Immature natural killer cell (primary cell): ENCODE measurements around the gene NCAPD2. TPM values are rescaled to one million over a fixed set of nuclear protein-coding genes. Genes with fewer than 3 reads are reported as not detected.
"Not testable (repeated sequence)": the region's sequence is repeated elsewhere in the genome, so short reads cannot be mapped to it uniquely, and the experiment has no call there.

Source experiments
- DNase-seq, 3 donors: peaks; one replicate each; pipeline ENCODE4 v3.0.0; 2022; ENCODE audit warnings: mixed read lengths in 1 of 3
- H3K27ac Mint-ChIP-seq, 6 donors: one replicate each; pipeline ENCODE4 v1.8.0; 2020; ENCODE audit warnings: mixed read lengths in 6 of 6, mild to moderate bottlenecking in 5 of 6, inconsistent platforms in 4 of 6, moderate library complexity in 3 of 6
- H3K27me3 Mint-ChIP-seq, 3 donors: one replicate each; pipeline ENCODE4 v1.8.0; 2020 to 2021; ENCODE audit warnings: low read depth in 3 of 3, mild to moderate bottlenecking in 3 of 3, mixed read lengths in 3 of 3, moderate library complexity in 3 of 3, inconsistent platforms in 1 of 3
- H3K36me3 Mint-ChIP-seq, 3 donors: one replicate each; pipeline ENCODE4 v1.8.0; 2020; ENCODE audit warnings: mixed read lengths in 3 of 3, inconsistent platforms in 2 of 3, mild to moderate bottlenecking in 2 of 3
- H3K4me1 Mint-ChIP-seq, 2 donors: one replicate each; pipeline ENCODE4 v1.8.0; 2020; ENCODE audit warnings: inconsistent platforms in 2 of 2, mild to moderate bottlenecking in 2 of 2, mixed read lengths in 2 of 2, moderate library complexity in 1 of 2
- H3K4me3 Mint-ChIP-seq, 5 donors: one replicate each; pipeline ENCODE4 v1.8.0; 2020; ENCODE audit warnings: mild to moderate bottlenecking in 5 of 5, mixed read lengths in 5 of 5, inconsistent platforms in 3 of 5, moderate library complexity in 3 of 5
- H3K9me3 Mint-ChIP-seq, 6 donors: one replicate each; pipeline ENCODE4 v1.8.0; 2020; ENCODE audit warnings: mild to moderate bottlenecking in 6 of 6, mixed read lengths in 6 of 6, inconsistent platforms in 4 of 6, moderate library complexity in 3 of 6
- polyA plus RNA-seq, 3 donors: library from polyadenylated mRNA; unstranded; fragments of 300-500 nt; fragmentation: Illumina TruSeq; gene quantifications; one replicate each; pipeline ENCODE4 v1.2.3, GENCODE V29; 2021

The NCAPD2 gene
- polyA plus RNA-seq, 3 donors from 2014 or later: 23.3 to 50.5 (median 24.0) TPM

DNA sequence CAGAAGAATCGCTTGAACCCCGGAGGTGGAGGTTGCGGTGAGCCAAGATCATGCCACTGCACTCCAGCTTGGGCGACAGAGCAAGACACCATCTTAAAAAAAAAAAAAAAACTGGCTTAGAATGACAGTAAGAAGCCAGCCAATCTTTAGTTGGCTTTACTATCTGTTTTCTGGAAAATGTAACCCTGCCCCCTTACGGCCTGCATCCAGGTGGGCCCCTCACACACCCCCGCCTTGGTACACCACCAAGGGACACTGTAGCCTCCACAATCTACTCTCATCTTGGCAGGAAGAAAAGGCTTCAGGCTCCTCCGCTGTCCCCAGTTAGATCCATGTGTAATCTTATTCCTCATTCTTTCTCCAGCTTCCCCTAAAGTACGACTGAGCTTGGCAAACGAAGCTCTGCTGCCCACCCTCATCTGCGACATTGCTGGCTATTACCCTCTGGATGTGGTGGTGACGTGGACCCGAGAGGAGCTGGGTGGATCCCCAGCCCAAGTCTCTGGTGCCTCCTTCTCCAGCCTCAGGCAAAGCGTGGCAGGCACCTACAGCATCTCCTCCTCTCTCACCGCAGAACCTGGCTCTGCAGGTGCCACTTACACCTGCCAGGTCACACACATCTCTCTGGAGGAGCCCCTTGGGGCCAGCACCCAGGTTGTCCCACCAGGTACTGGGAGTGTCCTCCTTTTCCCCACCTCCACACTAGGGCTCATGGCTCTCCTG is 35.5 kb upstream of the NCAPD2 start:
- Mint-ChIP-seq H3K36me3 (peaks cover 37 to 60% (median 43%) of the 10 kb centered on the region in 3 donors), H3K4me3 (no peak overlapping the region), H3K9me3 (no peaks in the 10 kb centered on the region), H3K4me1 (peaks cover 49 to 53% of the 10 kb centered on the region in 2 donors), H3K27me3 (peaks cover 6 to 11% (median 6%) of the 10 kb centered on the region in 3 donors), H3K27ac (peak overlapping the region; percentile 69 to 96 (median 86))
- DNase-seq: no peak

DNA sequence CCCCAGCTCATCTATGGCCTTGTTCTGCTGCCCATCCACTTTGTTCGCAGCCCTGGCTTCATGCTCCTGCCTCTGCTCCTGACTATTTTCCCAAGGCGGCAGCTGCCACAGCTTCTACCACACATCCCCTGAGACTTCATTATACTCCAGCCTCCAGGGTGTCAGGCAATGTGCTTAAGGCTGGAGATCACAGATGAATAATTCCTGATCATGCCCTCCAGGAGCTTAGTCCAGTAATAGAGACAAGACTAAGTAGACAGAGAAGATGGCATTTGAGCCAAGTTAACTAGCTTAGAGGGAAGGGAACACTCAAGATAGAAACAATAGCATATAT is 34.9 kb upstream of the NCAPD2 start:
- Mint-ChIP-seq H3K27ac (peak overlapping the region; percentile 69 to 96 (median 86)), H3K27me3 (peaks cover 6 to 11% (median 6%) of the 10 kb centered on the region in 3 donors), H3K9me3 (no peaks in the 10 kb centered on the region), H3K4me3 (peak overlapping the region in 1 of 5 donors; percentile 1), H3K36me3 (peaks cover 40 to 61% (median 46%) of the 10 kb centered on the region in 3 donors), H3K4me1 (peaks cover 53 to 55% of the 10 kb centered on the region in 2 donors)
- no peak for DNase-seq

DNA sequence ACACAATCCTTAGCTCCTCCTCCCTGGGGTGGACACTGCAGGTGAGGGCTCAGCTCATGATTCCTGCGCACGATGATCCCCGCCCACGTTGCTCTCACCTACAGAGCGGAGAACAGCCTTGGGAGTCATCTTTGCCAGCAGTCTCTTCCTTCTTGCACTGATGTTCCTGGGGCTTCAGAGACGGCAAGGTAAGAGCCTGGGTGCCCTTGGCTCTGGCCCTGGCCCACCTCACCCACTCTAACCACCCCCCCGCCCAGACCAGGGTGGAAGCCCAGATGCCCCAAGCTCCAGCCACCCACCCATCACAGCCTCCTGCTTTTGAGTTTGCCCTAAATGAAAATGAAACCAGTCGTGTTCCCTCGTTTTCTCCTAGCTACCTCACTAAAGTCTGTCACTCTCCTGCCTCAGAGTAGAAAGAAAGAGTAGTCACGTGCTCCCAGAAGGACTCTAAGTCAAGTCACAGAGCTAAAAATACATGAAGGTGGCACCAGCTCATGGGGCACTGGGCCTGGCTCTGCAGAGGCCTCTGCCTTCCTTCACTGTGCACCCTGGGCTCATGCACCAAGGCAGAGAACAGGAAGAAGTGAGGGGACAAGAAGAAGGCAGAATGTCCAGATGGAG is 33.0 kb upstream of the NCAPD2 start:
- Mint-ChIP-seq H3K36me3 (peaks cover 38 to 71% (median 50%) of the 10 kb centered on the region in 3 donors), H3K27ac (peak overlapping the region; percentile 97 to 100 (median 99)), H3K4me1 (peaks cover 58 to 66% of the 10 kb centered on the region in 2 donors), H3K4me3 (peak overlapping the region; percentile 71 to 87 (median 80)), H3K9me3 (no peaks in the 10 kb centered on the region), H3K27me3 (peaks cover 6 to 13% (median 8%) of the 10 kb centered on the region in 3 donors)
- peak; percentile 46 to 58 (median 57) for DNase-seq

DNA sequence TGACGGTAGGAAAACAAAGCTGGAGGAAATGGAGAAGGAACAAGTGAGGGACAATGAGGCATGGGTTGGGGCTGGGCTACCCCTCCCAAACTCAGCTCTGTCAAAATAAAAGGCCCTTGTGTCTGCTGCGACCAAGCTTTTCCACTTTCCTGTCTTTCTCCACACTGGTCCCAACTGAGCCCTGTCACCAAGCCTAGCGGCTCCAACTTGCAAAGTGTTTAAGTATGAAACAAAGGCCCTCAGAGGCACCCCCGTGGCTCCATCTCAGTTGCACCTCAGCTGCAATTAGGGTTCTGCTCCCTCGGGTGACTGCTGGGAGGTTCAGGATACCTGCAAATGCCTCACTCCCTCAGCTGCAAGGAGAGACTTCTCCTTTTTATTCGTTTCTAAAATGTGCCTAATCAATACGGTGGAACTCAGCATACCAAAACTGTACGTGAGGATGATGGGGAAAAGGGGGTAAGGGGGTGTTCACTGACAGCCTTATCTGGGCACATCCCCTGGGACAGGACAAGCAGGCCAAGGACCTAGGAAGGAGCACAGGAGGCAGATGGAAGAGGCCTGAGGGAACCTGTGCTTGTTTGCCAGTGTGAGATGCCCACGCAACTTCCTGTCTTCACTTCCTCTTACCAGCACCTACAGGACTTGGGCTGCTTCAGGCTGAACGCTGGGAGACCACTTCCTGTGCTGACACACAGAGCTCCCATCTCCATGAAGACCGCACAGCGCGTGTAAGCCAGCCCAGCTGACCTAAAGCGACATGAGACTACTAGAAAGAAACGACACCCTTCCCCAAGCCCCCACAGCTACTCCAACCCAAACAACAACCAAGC is 32.3 kb upstream of the NCAPD2 start:
- peaks cover 35 to 68% (median 52%) of the 10 kb centered on the region in 3 donors for H3K36me3 Mint-ChIP-seq

DNA sequence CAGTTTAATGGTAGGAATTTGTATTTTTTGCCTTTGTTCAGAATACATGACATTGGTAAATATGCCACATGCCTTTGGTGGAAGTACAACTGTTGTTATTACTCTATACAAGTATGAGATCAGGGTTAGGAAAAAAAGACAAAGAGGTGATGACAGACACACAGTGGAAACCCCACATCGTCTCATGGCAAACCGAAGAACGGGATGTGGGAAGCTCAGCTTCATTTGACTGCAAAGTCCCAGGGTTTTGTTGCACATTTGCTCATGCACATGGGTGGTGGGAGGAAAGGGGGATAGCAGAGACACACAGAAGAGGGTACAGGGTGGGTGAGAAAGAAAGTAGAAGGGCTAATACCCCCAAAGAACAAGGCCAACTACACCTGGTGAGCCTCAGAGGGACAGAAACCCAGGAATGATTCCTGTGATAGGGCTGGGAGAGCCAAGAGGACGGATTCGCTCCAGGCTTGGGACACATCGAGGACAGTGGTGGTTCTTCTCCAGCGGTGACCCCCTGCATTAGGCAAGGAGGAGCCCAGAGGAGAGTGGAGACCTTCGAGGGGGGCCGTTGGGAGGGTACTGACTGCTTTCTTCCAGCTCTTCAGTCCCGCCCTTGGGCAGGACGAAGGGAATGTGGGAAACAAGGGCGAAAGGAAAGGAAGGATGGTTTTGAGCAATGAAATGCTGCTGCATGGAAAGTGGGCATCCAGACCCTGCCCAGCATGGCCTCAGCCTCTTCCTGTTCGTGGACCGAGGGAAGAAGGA is 31.5 kb upstream of the NCAPD2 start:
- Mint-ChIP-seq H3K9me3 (no peaks in the 10 kb centered on the region), H3K27me3 (peaks cover 6 to 13% (median 8%) of the 10 kb centered on the region in 3 donors), H3K4me3 (peak overlapping the region; percentile 71 to 87 (median 80)), H3K36me3 (peaks cover 38 to 62% (median 52%) of the 10 kb centered on the region in 3 donors), H3K4me1 (peaks cover 60 to 81% of the 10 kb centered on the region in 2 donors), H3K27ac (peak overlapping the region; percentile 97 to 100 (median 99))
- DNase-seq: no peak

More for the DNA sequence above, 32.3 kb upstream of the NCAPD2 start:
- Mint-ChIP-seq H3K9me3 (no peaks in the 10 kb centered on the region), H3K27ac (peak overlapping the region; percentile 97 to 100 (median 99)), H3K4me3 (peak overlapping the region; percentile 71 to 87 (median 80)), H3K4me1 (peaks cover 56 to 73% of the 10 kb centered on the region in 2 donors), H3K27me3 (peaks cover 6 to 13% (median 8%) of the 10 kb centered on the region in 3 donors)
- DNase-seq: peak; percentile 87 to 89 (median 87)

DNA sequence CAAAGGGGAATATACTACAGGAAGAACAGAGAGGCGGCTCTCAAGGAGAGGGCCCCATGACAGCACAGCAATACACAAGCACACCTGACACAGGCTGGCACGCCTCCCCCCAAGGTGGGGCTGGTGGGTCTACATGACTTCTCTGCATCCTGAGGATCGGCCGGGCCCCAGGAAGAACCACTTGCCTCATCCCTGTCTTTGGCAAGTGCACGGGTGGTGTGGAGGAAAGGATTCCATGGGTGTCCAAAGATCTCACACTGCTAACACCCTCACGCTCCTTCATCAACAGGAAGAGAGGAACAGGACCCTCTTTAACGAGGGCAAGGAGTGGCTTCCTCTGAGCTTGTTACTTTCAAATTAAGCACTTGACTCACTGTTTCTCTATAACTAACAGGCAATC is 30.7 kb upstream of the NCAPD2 start:
- Mint-ChIP-seq H3K4me1 (peaks cover 64 to 88% of the 10 kb centered on the region in 2 donors), H3K36me3 (peaks cover 37 to 58% (median 52%) of the 10 kb centered on the region in 3 donors), H3K9me3 (no peaks in the 10 kb centered on the region), H3K4me3 (peak overlapping the region; percentile 68 to 87 (median 80)), H3K27me3 (peaks cover 6 to 13% (median 8%) of the 10 kb centered on the region in 3 donors), H3K27ac (peak overlapping the region; percentile 97 to 100 (median 99))
- peak in 1 of 3 donors; percentile 24 for DNase-seq

DNA sequence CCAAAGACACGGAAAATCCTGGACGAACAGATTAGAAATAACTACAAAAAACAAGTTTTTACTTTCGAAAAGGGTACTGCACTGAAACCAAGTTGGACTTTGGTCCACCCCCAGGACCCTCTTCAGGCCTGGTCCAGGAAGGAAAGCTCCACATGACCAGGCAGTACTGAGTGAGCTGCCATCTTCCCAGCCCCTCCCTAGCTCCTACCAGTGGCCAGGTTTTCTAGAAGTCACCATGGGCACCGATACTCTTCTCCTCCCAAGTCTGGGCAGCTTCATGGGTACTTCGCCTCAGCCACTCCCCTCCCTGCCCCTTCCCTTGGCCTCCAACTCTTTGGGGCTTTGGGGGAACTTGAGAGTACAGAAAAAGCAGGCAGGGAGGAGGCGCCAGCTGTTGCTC is 30.0 kb upstream of the NCAPD2 start:
- peak overlapping the region; percentile 68 to 87 (median 80) for H3K4me3 Mint-ChIP-seq
- peaks cover 30 to 51% (median 46%) of the 10 kb centered on the region in 3 donors for H3K36me3 Mint-ChIP-seq
- no peaks in the 10 kb centered on the region for H3K9me3 Mint-ChIP-seq
- DNase-seq: no peak
- H3K27me3 Mint-ChIP-seq: peaks cover 6 to 9% (median 8%) of the 10 kb centered on the region in 3 donors
- H3K4me1 Mint-ChIP-seq: peaks cover 68 to 90% of the 10 kb centered on the region in 2 donors
- peak overlapping the region; percentile 97 to 100 (median 99) for H3K27ac Mint-ChIP-seq

DNA sequence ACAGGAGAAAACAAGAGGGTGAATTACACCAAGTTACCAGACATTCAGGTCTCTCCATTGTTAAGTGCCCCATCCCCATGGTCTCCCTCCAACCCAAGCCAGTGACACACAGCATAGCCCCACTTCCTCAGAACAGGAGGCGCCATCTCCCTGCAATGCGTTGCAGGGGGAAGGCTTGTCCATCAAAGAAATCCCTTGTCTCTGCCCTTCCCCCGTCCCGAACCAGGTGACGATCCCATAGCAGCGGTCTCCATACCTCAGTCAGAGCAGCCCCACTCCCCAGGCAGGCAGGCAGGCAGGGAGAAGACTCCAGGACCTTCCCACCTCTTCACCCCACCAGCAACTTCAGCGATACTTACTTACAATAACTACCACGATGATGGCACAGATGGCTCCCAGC is 29.4 kb upstream of the NCAPD2 start:
- Mint-ChIP-seq H3K9me3 (no peaks in the 10 kb centered on the region), H3K36me3 (peaks cover 27 to 45% (median 40%) of the 10 kb centered on the region in 3 donors), H3K27me3 (peaks cover 6 to 11% (median 8%) of the 10 kb centered on the region in 3 donors), H3K27ac (peak overlapping the region; percentile 97 to 100 (median 99)), H3K4me1 (peaks cover 73 to 90% of the 10 kb centered on the region in 2 donors), H3K4me3 (peak overlapping the region; percentile 41 to 82 (median 48))
- DNase-seq: no peak

DNA sequence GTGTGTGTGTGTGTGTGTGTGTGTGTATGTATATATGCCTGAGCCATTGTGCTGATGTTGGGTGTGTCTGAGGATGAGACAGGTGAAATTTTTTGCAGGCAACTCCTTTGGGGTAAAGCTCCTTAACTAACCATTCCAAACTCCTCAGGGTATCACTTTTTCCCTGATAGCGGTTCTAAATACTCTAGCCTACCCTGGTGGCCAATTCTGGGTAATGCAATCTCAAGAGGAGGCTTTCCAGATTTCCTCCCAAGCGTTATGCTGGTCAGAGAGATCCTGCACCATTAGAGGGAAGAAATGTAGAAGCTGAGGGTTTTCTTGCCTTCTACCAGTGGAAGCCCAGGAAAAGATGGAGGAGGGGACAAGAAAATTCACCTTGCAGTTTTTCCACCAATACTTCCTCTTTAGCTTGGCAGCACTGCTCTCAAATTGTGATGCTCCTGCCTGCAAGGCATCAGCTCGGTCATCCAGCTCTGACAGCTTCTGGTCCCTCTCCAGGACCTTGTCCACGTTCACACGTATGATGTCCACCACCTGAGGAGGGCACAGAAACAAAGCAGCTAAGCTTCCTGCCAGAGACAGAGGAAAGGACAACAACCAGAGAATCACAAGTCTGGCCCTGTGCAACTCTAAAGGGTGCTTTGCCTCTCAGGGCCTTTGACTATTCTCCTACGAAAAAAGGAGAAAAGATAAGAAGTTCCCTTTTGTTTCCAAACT is 28.3 kb upstream of the NCAPD2 start:
- Mint-ChIP-seq H3K4me3 (peak overlapping the region; percentile 39 to 70 (median 47)), H3K36me3 (peaks cover 27 to 44% (median 40%) of the 10 kb centered on the region in 3 donors), H3K4me1 (peaks cover 77 to 93% of the 10 kb centered on the region in 2 donors), H3K27me3 (peaks cover 6 to 17% (median 16%) of the 10 kb centered on the region in 3 donors), H3K9me3 (no peaks in the 10 kb centered on the region), H3K27ac (peak overlapping the region; percentile 86 to 97 (median 93))
- DNase-seq: peak; percentile 53 to 58 (median 57)

DNA sequence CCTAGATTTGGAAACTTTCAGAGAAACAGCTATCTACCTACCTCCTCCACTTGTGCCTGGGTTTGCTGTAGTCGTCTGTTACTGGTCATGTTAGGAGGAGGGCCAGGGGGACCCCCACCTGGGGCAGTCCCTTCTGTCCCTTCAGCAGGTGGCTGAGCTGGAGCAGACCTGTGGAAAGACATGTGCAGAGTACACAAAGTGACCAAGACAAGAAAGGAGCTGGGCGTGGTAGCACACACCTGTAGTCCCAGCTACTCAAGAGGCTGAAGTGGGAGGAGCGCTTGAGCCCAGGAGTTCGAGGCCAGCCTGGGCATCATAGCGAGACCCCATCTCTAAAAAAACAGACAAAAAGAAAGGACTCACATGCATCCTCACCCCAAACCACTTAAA is 27.7 kb upstream of the NCAPD2 start:
- H3K4me3 Mint-ChIP-seq: no peak overlapping the region
- peaks cover 7 to 21% (median 17%) of the 10 kb centered on the region in 3 donors for H3K27me3 Mint-ChIP-seq
- H3K27ac Mint-ChIP-seq: peak overlapping the region in 4 of 6 donors; percentile 6 to 86 (median 50)
- DNase-seq: no peak
- peaks cover 75 to 93% of the 10 kb centered on the region in 2 donors for H3K4me1 Mint-ChIP-seq
- no peaks in the 10 kb centered on the region for H3K9me3 Mint-ChIP-seq
- peaks cover 22 to 39% (median 35%) of the 10 kb centered on the region in 3 donors for H3K36me3 Mint-ChIP-seq

DNA sequence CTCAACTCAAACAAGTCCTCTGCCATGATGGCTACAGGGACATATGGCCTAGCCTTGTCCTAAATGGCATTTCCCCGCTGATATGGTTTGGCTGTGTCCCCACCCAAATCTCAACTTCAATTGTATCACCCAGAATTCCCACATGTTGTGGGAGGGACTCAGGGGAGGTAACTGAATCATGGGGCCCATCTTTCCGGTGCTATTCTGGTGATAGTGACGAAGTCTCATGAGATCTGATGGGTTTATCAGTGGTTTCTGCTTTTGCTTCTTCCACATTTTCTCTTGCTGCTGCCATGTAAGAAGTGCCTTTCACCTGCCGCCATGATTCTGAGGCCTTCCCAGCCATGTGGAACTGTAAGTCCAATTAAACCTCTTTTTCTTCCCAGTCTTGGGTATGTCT is 27.2 kb upstream of the NCAPD2 start:
- Mint-ChIP-seq H3K27me3 (peaks cover 6 to 20% (median 17%) of the 10 kb centered on the region in 3 donors), H3K36me3 (peaks cover 21 to 34% (median 33%) of the 10 kb centered on the region in 3 donors), H3K4me1 (peaks cover 72 to 91% of the 10 kb centered on the region in 2 donors), H3K27ac (peak overlapping the region in 5 of 6 donors; percentile 6 to 86 (median 40))
- not testable (repeated sequence) for H3K9me3 Mint-ChIP-seq, DNase-seq, H3K4me3 Mint-ChIP-seq
